ENCODE measurements around the gene EGFLAM. TPM values are rescaled to one million over a fixed set of nuclear protein-coding genes. Genes with fewer than 3 reads are reported as not detected.
A peak's percentile ranks its signal among the peaks of the same experiment; 100 is the strongest.

EGFLAM gene
- total and polyA plus RNA-seq, 2 experiments from 2014 or later, result 0.24 to 1.9 TPM

DNA sequence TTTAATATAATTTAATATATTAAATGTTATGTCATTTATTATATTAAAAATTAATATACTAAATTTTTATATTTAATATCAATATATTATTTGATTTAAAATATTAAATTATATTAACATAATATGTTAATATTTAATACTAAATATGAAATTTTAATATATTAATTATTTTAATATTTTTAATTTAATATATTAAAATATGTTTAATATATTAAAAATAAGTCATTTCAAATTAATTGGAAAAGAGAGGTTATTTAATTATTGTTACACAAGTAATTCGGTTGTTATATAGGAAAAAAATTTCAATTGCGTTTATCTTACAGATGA lies 183.9 kb downstream of the EGFLAM start (continued):
- TF ChIP-seq, protein P1, sequence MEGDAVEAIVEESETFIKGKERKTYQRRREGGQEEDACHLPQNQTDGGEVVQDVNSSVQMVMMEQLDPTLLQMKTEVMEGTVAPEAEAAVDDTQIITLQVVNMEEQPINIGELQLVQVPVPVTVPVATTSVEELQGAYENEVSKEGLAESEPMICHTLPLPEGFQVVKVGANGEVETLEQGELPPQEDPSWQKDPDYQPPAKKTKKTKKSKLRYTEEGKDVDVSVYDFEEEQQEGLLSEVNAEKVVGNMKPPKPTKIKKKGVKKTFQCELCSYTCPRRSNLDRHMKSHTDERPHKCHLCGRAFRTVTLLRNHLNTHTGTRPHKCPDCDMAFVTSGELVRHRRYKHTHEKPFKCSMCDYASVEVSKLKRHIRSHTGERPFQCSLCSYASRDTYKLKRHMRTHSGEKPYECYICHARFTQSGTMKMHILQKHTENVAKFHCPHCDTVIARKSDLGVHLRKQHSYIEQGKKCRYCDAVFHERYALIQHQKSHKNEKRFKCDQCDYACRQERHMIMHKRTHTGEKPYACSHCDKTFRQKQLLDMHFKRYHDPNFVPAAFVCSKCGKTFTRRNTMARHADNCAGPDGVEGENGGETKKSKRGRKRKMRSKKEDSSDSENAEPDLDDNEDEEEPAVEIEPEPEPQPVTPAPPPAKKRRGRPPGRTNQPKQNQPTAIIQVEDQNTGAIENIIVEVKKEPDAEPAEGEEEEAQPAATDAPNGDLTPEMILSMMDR (conservative IDR thresholded peaks at IDR 0.05; ENCODE audit: low read depth in 2 of 2), result no peak
- TF ChIP-seq, protein P2, sequence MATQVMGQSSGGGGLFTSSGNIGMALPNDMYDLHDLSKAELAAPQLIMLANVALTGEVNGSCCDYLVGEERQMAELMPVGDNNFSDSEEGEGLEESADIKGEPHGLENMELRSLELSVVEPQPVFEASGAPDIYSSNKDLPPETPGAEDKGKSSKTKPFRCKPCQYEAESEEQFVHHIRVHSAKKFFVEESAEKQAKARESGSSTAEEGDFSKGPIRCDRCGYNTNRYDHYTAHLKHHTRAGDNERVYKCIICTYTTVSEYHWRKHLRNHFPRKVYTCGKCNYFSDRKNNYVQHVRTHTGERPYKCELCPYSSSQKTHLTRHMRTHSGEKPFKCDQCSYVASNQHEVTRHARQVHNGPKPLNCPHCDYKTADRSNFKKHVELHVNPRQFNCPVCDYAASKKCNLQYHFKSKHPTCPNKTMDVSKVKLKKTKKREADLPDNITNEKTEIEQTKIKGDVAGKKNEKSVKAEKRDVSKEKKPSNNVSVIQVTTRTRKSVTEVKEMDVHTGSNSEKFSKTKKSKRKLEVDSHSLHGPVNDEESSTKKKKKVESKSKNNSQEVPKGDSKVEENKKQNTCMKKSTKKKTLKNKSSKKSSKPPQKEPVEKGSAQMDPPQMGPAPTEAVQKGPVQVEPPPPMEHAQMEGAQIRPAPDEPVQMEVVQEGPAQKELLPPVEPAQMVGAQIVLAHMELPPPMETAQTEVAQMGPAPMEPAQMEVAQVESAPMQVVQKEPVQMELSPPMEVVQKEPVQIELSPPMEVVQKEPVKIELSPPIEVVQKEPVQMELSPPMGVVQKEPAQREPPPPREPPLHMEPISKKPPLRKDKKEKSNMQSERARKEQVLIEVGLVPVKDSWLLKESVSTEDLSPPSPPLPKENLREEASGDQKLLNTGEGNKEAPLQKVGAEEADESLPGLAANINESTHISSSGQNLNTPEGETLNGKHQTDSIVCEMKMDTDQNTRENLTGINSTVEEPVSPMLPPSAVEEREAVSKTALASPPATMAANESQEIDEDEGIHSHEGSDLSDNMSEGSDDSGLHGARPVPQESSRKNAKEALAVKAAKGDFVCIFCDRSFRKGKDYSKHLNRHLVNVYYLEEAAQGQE (IDR thresholded peaks at IDR 0.05; ENCODE audit: unreplicated experiment), result no peak
- TF ChIP-seq, protein P3, sequence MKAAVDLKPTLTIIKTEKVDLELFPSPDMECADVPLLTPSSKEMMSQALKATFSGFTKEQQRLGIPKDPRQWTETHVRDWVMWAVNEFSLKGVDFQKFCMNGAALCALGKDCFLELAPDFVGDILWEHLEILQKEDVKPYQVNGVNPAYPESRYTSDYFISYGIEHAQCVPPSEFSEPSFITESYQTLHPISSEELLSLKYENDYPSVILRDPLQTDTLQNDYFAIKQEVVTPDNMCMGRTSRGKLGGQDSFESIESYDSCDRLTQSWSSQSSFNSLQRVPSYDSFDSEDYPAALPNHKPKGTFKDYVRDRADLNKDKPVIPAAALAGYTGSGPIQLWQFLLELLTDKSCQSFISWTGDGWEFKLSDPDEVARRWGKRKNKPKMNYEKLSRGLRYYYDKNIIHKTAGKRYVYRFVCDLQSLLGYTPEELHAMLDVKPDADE (IDR thresholded peaks at IDR 0.05), result no peak
- TF ChIP-seq POLR2AphosphoS5 (IDR thresholded peaks at IDR 0.05; ENCODE audit: low read depth) (no peak), STAT1 (IDR thresholded peaks at IDR 0.05; ENCODE audit: unreplicated experiment) (no peak), ZNF331 (CRISPR knock-in tag; IDR thresholded peaks at IDR 0.05; ENCODE audit: low read depth) (no peak), ZNF114 (CRISPR knock-in tag; IDR thresholded peaks at IDR 0.05) (no peak)

DNA sequence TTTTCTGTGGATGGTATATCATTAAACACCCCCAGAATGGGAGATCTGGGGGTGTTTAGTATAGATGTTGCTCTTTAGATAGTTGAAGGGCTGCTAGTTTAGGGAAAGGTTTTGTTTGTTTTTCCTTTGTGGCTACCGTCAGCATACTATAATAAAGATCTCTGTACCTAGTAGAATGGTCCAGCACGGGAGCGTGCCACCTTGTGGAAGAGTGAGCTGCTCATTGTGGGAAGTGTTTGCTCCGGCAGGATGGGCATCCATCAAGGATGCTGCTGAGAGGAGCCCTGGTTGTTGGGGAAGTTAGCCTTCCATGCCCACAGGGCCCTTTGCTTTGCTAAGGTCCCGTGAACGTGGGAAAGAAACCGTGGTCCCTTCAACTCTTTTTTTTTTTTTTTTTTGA lies 185.0 kb downstream of the EGFLAM start:
- H3K4me3 ChIP-seq, result no peak overlapping the region
- H2AFZ ChIP-seq, result no peak overlapping the region
- no peak overlapping the region for H3K27ac ChIP-seq (ENCODE audit: low read depth)
- no peak for ATAC-seq
- no peaks in the 10 kb centered on the region for H3K4me1 ChIP-seq (ENCODE audit: insufficient read depth)
- H3K9me3 Mint-ChIP-seq, result no peaks in the 10 kb centered on the region; the same call in 2 of the 3 replicates
- no peak for TF ChIP-seq CREB1 (CRISPR knock-in tag; IDR thresholded peaks at IDR 0.05; ENCODE audit: low read depth)
- TF ChIP-seq POLR2AphosphoS5 (IDR thresholded peaks at IDR 0.05; ENCODE audit: low read depth), result no peak
- no peak for TF ChIP-seq EZH2phosphoT487 (IDR thresholded peaks at IDR 0.05; ENCODE audit: unreplicated experiment)
- no peak for TF ChIP-seq NANOG (IDR thresholded peaks at IDR 0.05; ENCODE audit: borderline replicate concordance)
- no peak for TF ChIP-seq ZNF114 (CRISPR knock-in tag; IDR thresholded peaks at IDR 0.05)
- no peak for TF ChIP-seq JUNB (IDR thresholded peaks at IDR 0.05; ENCODE audit: unreplicated experiment)
- TF ChIP-seq, protein P1 (conservative IDR thresholded peaks at IDR 0.05; ENCODE audit: low read depth in 2 of 2), result 0 out of 4 replicates have a peak, but pooled peaks of 1 of the 2 experiments have one; percentile 9
- H3K27me3 Mint-ChIP-seq (ENCODE audit: insufficient read depth, low read depth, poor library complexity), result peaks cover 3% of the 10 kb centered on the region
- H3K79me2 ChIP-seq (replicated peaks; ENCODE audit: insufficient read depth), result no peaks in the 10 kb centered on the region
- no peaks in the 10 kb centered on the region for H3F3A ChIP-seq (replicated peaks; ENCODE audit: low read depth)
- H3K4me1 Mint-ChIP-seq, result no peaks in the 10 kb centered on the region; the same call in 2 of the 3 replicates
- no peaks in the 10 kb centered on the region for H4K20me1 ChIP-seq (replicated peaks; ENCODE audit: insufficient read depth)
- no peaks in the 10 kb centered on the region for H3K36me3 Mint-ChIP-seq (ENCODE audit: low read depth)
- no peaks in the 10 kb centered on the region for H3K36me3 ChIP-seq (ENCODE audit: insufficient read depth)
- no peak overlapping the region for H3K27ac Mint-ChIP-seq
- H3K27me3 ChIP-seq (ENCODE audit: insufficient read depth), result no peaks in the 10 kb centered on the region
- DNase-seq (ENCODE audit: low spot score), result no peak
- H3K4me3 Mint-ChIP-seq, result no peak overlapping the region
- H3K4me2 ChIP-seq, result no peak overlapping the region
- no peaks in the 10 kb centered on the region for H3K9me2 ChIP-seq (ENCODE audit: insufficient read depth)

All from GM23338 (cell line).